HepG2 (cell line): Measurements from ENCODE around the gene KIF26B.

Source experiments
- ATAD3A ChIP-seq: sonication (generic); formaldehyde crosslinking; IDR thresholded peaks from 2 replicates; pipeline ENCODE4 v1.4.0; 2020; ENCODE audit warnings: missing genetic modification reagents
- CCAR2 ChIP-seq: fragments of 200-400 bp; formaldehyde crosslinking; optimal IDR thresholded peaks from 2 replicates; pipeline ENCODE3; 2018; ENCODE audit warnings: low read depth, mild to moderate bottlenecking, low read length, moderate library complexity
- HNRNPUL1 ChIP-seq: fragments of 200-400 bp; formaldehyde crosslinking; IDR thresholded peaks from 2 replicates; pipeline ENCODE4 v1.6.1; 2017; ENCODE audit warnings: low read depth, mild to moderate bottlenecking, low read length, moderate library complexity
- ISL2 ChIP-seq: sonication (generic); formaldehyde crosslinking; IDR thresholded peaks from 2 replicates; pipeline ENCODE4 v1.5.0; 2020; ENCODE audit warnings: missing genetic modification reagents
- KLF15 ChIP-seq: sonication (generic); formaldehyde crosslinking; IDR thresholded peaks from 2 replicates; pipeline ENCODE4 v1.8.1; 2023; ENCODE audit warnings: borderline replicate concordance, mild to moderate bottlenecking, inconsistent platforms, missing genetic modification reagents, mixed read lengths
- NR2C2 ChIP-seq: sonication (generic); formaldehyde crosslinking; IDR thresholded peaks from 2 replicates; pipeline ENCODE4 v1.4.0; 2020; ENCODE audit warnings: missing genetic modification reagents, mild to moderate bottlenecking, moderate library complexity, borderline replicate concordance
- SRF ChIP-seq: IDR thresholded peaks from 2 replicates; pipeline ENCODE4 v1.6.1; 2011; ENCODE audit warnings: mild to moderate bottlenecking, low read depth, low read length, moderate library complexity
- USF2 ChIP-seq, 2 experiments: sonication (generic) in 1 of 2; formaldehyde crosslinking in 1 of 2; IDR thresholded peaks; 2 replicates each; pipeline versions ENCODE4 v1.5.1 to v1.6.1; 2011 to 2020; ENCODE audit warnings: borderline replicate concordance in 1 of 2, low read depth in 1 of 2, low read length in 1 of 2, mild to moderate bottlenecking in 1 of 2, missing genetic modification reagents in 1 of 2, moderate library complexity in 1 of 2
- ZNF280D ChIP-seq: sonication (generic); formaldehyde crosslinking; IDR thresholded peaks from 2 replicates; pipeline ENCODE4 v1.5.1; 2020; ENCODE audit warnings: mild to moderate bottlenecking, missing genetic modification reagents
- TF ChIP-seq, protein P1 (sequence below), 2 experiments: IDR thresholded peaks; 2 replicates each; pipeline ENCODE4 v1.6.1; 2011 to 2012; ENCODE audit warnings: low read length in 2 of 2, borderline replicate concordance in 1 of 2, low read depth in 1 of 2, mild to moderate bottlenecking in 1 of 2, moderate library complexity in 1 of 2
- TF ChIP-seq, protein P2 (sequence below): sonication (generic); formaldehyde crosslinking; conservative IDR thresholded peaks from 2 replicates; pipeline ENCODE4 v1.4.0; 2020; ENCODE audit warnings: missing genetic modification reagents

- TF ChIP-seq, protein P1, sequence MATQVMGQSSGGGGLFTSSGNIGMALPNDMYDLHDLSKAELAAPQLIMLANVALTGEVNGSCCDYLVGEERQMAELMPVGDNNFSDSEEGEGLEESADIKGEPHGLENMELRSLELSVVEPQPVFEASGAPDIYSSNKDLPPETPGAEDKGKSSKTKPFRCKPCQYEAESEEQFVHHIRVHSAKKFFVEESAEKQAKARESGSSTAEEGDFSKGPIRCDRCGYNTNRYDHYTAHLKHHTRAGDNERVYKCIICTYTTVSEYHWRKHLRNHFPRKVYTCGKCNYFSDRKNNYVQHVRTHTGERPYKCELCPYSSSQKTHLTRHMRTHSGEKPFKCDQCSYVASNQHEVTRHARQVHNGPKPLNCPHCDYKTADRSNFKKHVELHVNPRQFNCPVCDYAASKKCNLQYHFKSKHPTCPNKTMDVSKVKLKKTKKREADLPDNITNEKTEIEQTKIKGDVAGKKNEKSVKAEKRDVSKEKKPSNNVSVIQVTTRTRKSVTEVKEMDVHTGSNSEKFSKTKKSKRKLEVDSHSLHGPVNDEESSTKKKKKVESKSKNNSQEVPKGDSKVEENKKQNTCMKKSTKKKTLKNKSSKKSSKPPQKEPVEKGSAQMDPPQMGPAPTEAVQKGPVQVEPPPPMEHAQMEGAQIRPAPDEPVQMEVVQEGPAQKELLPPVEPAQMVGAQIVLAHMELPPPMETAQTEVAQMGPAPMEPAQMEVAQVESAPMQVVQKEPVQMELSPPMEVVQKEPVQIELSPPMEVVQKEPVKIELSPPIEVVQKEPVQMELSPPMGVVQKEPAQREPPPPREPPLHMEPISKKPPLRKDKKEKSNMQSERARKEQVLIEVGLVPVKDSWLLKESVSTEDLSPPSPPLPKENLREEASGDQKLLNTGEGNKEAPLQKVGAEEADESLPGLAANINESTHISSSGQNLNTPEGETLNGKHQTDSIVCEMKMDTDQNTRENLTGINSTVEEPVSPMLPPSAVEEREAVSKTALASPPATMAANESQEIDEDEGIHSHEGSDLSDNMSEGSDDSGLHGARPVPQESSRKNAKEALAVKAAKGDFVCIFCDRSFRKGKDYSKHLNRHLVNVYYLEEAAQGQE (IDR thresholded peaks at IDR 0.05; ENCODE audit: borderline replicate concordance in 1 of 2, low read depth in 1 of 2, low read length in 2 of 2): no peak
- TF ChIP-seq CCAR2: no peak
- no peak for TF ChIP-seq ISL2 (CRISPR knock-in tag)
- no peak for TF ChIP-seq SRF
- TF ChIP-seq ZNF280D (CRISPR knock-in tag): no peak
- TF ChIP-seq NR2C2 (CRISPR knock-in tag): no peak
- TF ChIP-seq, protein P2, sequence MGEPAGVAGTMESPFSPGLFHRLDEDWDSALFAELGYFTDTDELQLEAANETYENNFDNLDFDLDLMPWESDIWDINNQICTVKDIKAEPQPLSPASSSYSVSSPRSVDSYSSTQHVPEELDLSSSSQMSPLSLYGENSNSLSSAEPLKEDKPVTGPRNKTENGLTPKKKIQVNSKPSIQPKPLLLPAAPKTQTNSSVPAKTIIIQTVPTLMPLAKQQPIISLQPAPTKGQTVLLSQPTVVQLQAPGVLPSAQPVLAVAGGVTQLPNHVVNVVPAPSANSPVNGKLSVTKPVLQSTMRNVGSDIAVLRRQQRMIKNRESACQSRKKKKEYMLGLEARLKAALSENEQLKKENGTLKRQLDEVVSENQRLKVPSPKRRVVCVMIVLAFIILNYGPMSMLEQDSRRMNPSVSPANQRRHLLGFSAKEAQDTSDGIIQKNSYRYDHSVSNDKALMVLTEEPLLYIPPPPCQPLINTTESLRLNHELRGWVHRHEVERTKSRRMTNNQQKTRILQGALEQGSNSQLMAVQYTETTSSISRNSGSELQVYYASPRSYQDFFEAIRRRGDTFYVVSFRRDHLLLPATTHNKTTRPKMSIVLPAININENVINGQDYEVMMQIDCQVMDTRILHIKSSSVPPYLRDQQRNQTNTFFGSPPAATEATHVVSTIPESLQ (CRISPR knock-in tag): no peak
- TF ChIP-seq USF2 (IDR thresholded peaks at IDR 0.05; ENCODE audit: low read depth, low read length): no peak
- no peak for TF ChIP-seq USF2 (CRISPR knock-in tag; IDR thresholded peaks at IDR 0.05; ENCODE audit: borderline replicate concordance)
- TF ChIP-seq KLF15 (CRISPR knock-in tag): no peak
- no peak for TF ChIP-seq ATAD3A (CRISPR knock-in tag)
- no peak for TF ChIP-seq HNRNPUL1
Observed at GRCh38 chr1:245704341-245704740, 549.6 kb downstream of the KIF26B start.
